IMR-90 (cell line): Measurements from ENCODE around the gene GNAS-AS1.

ENCODE experiments used
- BHLHE40 ChIP-seq: fragments of 150-350 bp; IDR thresholded peaks from 2 replicates; pipeline ENCODE4 v1.6.1; 2016; ENCODE audit warnings: mild to moderate bottlenecking, low read depth, low read length
- CEBPB ChIP-seq: IDR thresholded peaks from 2 replicates; pipeline ENCODE4 v1.6.1; 2012; ENCODE audit warnings: low read depth, low read length, improper control_type of control experiment
- CHD1 ChIP-seq: IDR thresholded peaks from 2 replicates; pipeline ENCODE4 v1.6.1; 2012; ENCODE audit warnings: low read depth, low read length, improper control_type of control experiment
- FOS ChIP-seq: fragments of 150-350 bp; IDR thresholded peaks from 2 replicates; pipeline ENCODE4 v1.6.1; 2016; ENCODE audit warnings: low read depth, low read length
- MAFK ChIP-seq: IDR thresholded peaks from 2 replicates; pipeline ENCODE4 v1.6.1; 2012; ENCODE audit warnings: low read depth, low read length, improper control_type of control experiment
- MAZ ChIP-seq: IDR thresholded peaks from 2 replicates; pipeline ENCODE4 v1.6.1; 2012; ENCODE audit warnings: low read depth, mild to moderate bottlenecking, low read length, improper control_type of control experiment, moderate library complexity, borderline replicate concordance
- MXI1 ChIP-seq: IDR thresholded peaks from 2 replicates; pipeline ENCODE4 v1.6.1; 2012; ENCODE audit warnings: low read depth, mild to moderate bottlenecking, low read length, moderate library complexity, borderline replicate concordance
- POLR2A ChIP-seq: IDR thresholded peaks from 2 replicates; pipeline ENCODE4 v1.6.1; 2012; ENCODE audit warnings: mild to moderate bottlenecking, low read depth, low read length
- RAD21 ChIP-seq: IDR thresholded peaks from 2 replicates; pipeline ENCODE4 v1.6.1; 2012; ENCODE audit warnings: low read length, improper control_type of control experiment
- RFX5 ChIP-seq: IDR thresholded peaks from 2 replicates; pipeline ENCODE4 v1.8.0; 2012; ENCODE audit warnings: low read depth, mild to moderate bottlenecking, low read length, moderate library complexity
- SMC3 ChIP-seq: fragments of 150-350 bp; IDR thresholded peaks from 2 replicates; pipeline ENCODE4 v1.6.1; 2016; ENCODE audit warnings: low read depth, mild to moderate bottlenecking, antibody characterized with exemption, low read length, moderate library complexity
- TF ChIP-seq, protein P1 (sequence below): conservative IDR thresholded peaks from 2 replicates; pipeline ENCODE4 v1.5.1; 2012; ENCODE audit warnings: mild to moderate bottlenecking, low read depth, low read length, improper control_type of control experiment
- TF ChIP-seq, protein P2 (sequence below): fragments of 150-350 bp; IDR thresholded peaks from 2 replicates; pipeline ENCODE4 v1.6.1; 2017; ENCODE audit warnings: mild to moderate bottlenecking, antibody characterized with exemption, low read length, low read depth

GRCh38 chr20:58802061-58802460 lies 48.6 kb downstream of the GNAS-AS1 start:
- TF ChIP-seq, protein P1, sequence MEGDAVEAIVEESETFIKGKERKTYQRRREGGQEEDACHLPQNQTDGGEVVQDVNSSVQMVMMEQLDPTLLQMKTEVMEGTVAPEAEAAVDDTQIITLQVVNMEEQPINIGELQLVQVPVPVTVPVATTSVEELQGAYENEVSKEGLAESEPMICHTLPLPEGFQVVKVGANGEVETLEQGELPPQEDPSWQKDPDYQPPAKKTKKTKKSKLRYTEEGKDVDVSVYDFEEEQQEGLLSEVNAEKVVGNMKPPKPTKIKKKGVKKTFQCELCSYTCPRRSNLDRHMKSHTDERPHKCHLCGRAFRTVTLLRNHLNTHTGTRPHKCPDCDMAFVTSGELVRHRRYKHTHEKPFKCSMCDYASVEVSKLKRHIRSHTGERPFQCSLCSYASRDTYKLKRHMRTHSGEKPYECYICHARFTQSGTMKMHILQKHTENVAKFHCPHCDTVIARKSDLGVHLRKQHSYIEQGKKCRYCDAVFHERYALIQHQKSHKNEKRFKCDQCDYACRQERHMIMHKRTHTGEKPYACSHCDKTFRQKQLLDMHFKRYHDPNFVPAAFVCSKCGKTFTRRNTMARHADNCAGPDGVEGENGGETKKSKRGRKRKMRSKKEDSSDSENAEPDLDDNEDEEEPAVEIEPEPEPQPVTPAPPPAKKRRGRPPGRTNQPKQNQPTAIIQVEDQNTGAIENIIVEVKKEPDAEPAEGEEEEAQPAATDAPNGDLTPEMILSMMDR: no peak
- TF ChIP-seq POLR2A: no peak
- TF ChIP-seq CEBPB: no peak
- TF ChIP-seq SMC3: no peak
- no peak for TF ChIP-seq RAD21
- no peak for TF ChIP-seq MXI1
- TF ChIP-seq RFX5: no peak
- TF ChIP-seq MAZ: no peak
- TF ChIP-seq FOS: no peak
- no peak for TF ChIP-seq CHD1
- no peak for TF ChIP-seq BHLHE40
- no peak for TF ChIP-seq MAFK
- TF ChIP-seq, protein P2, sequence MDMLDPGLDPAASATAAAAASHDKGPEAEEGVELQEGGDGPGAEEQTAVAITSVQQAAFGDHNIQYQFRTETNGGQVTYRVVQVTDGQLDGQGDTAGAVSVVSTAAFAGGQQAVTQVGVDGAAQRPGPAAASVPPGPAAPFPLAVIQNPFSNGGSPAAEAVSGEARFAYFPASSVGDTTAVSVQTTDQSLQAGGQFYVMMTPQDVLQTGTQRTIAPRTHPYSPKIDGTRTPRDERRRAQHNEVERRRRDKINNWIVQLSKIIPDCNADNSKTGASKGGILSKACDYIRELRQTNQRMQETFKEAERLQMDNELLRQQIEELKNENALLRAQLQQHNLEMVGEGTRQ: no peak
